Gastroesophageal sphincter (tissue), 3 donors: ENCODE data around the gene ADARB1.

Experiments used
- CTCF ChIP-seq, 4 experiments: fragments of 200-600 bp in 2 of 4; fragments of 450-650 bp in 2 of 4; sonication (generic) in 1 of 4; IDR thresholded peaks; one replicate each; pipeline ENCODE4 v1.5.1; 2017 to 2019; ENCODE audit warnings: antibody characterized with exemption in 4 of 4, mild to moderate bottlenecking in 2 of 4, moderate library complexity in 2 of 4
- POLR2A ChIP-seq, 2 donors: fragments of 450-650 bp; IDR thresholded peaks; one replicate each; pipeline ENCODE4 v1.6.1; 2017; ENCODE audit warnings: antibody characterized with exemption in 2 of 2, mild to moderate bottlenecking in 2 of 2, moderate library complexity in 1 of 2
- POLR2AphosphoS5 ChIP-seq: sonication (generic); formaldehyde crosslinking; IDR thresholded peaks from one replicate; pipeline ENCODE4 v1.6.1; 2017; ENCODE audit warnings: antibody characterized with exemption

GRCh38 chr21:45256021-45256911 is 181.9 kb downstream of the ADARB1 start:
- TF ChIP-seq POLR2A (IDR thresholded peaks at IDR 0.05), result no peak
- TF ChIP-seq POLR2AphosphoS5, result no peak
- no peak for TF ChIP-seq CTCF (IDR thresholded peaks at IDR 0.05)
